KMS-11 (cell line): Measurements from ENCODE around the gene LACTB.
"Not testable (repeated sequence)": the region's sequence is repeated elsewhere in the genome, so short reads cannot be mapped to it uniquely, and the experiment has no call there.

Experiments
- H2AFZ ChIP-seq: fragments of 200-600 bp; sonication (generic); 2 replicates; pipeline ENCODE4 v1.6.1; 2016; ENCODE audit warnings: antibody characterized with exemption, mixed run types, low read depth
- H3K27ac ChIP-seq: fragments of 200-600 bp; sonication (generic); 2 replicates; pipeline ENCODE4 v1.6.1; 2016; ENCODE audit warnings: mild to moderate bottlenecking, mixed run types
- H3K27me3 ChIP-seq: fragments of 200-600 bp; sonication (generic); 2 replicates; pipeline ENCODE4 v1.6.1; 2017; ENCODE audit warnings: mild to moderate bottlenecking, low read depth, mixed run types, moderate library complexity; ENCODE audit not compliant: insufficient read depth
- H3K36me3 ChIP-seq: fragments of 200-600 bp; sonication (generic); 2 replicates; pipeline ENCODE4 v1.6.1; 2017; ENCODE audit warnings: mild to moderate bottlenecking, mixed run types; ENCODE audit not compliant: insufficient read depth
- H3K4me1 ChIP-seq: fragments of 200-600 bp; sonication (generic); 2 replicates; pipeline ENCODE4 v1.6.1; 2016; ENCODE audit warnings: mild to moderate bottlenecking, low read depth, mixed run types; ENCODE audit not compliant: poor library complexity, severe bottlenecking
- H3K4me2 ChIP-seq: fragments of 200-600 bp; sonication (generic); 2 replicates; pipeline ENCODE4 v1.7.0; 2016; ENCODE audit warnings: mild to moderate bottlenecking, mixed run types
- H3K4me3 ChIP-seq: fragments of 200-600 bp; sonication (generic); IDR thresholded peaks from 2 replicates; pipeline ENCODE4 v1.6.1; 2017; ENCODE audit warnings: low read depth, low read length, mixed read lengths; ENCODE audit not compliant: insufficient read depth
- H3K79me2 ChIP-seq: fragments of 200-600 bp; sonication (generic); 2 replicates; pipeline ENCODE4 v1.6.1; 2016; ENCODE audit warnings: low read depth, mixed run types; ENCODE audit not compliant: insufficient read depth
- H3K9ac ChIP-seq: fragments of 200-600 bp; sonication (generic); 2 replicates; pipeline ENCODE4 v1.6.1; 2016; ENCODE audit warnings: mild to moderate bottlenecking, mixed run types
- H4K20me1 ChIP-seq: fragments of 200-600 bp; sonication (generic); 2 replicates; pipeline ENCODE4 v1.6.1; 2016; ENCODE audit warnings: mild to moderate bottlenecking, mixed run types; ENCODE audit not compliant: insufficient read depth
- CTCF ChIP-seq: fragments of 200-600 bp; sonication (generic); conservative IDR thresholded peaks from 2 replicates; pipeline ENCODE4 v1.6.1; 2017; ENCODE audit warnings: low read depth, mild to moderate bottlenecking, antibody characterized with exemption, low read length, moderate library complexity, mixed read lengths

The LACTB gene

GRCh38 chr15:63091679-63092446, 29.8 kb upstream of the LACTB start:
- H3K9ac ChIP-seq, result no peak overlapping the region
- no peaks in the 10 kb centered on the region for H3K27me3 ChIP-seq
- no peak overlapping the region for H2AFZ ChIP-seq
- H3K79me2 ChIP-seq, result no peaks in the 10 kb centered on the region
- no peaks in the 10 kb centered on the region for H4K20me1 ChIP-seq
- no peak overlapping the region for H3K27ac ChIP-seq
- no peak for TF ChIP-seq CTCF
- no peaks in the 10 kb centered on the region for H3K36me3 ChIP-seq
- no peak overlapping the region for H3K4me3 ChIP-seq
- no peaks in the 10 kb centered on the region for H3K4me1 ChIP-seq
- no peak overlapping the region for H3K4me2 ChIP-seq

GRCh38 chr15:63093486-63094205, 28.0 kb upstream of the LACTB start:
- H3K27me3 ChIP-seq, result no peaks in the 10 kb centered on the region
- no peak overlapping the region for H3K9ac ChIP-seq
- H3K4me2 ChIP-seq, result no peak overlapping the region
- H4K20me1 ChIP-seq, result no peaks in the 10 kb centered on the region
- peak; percentile 85 for TF ChIP-seq CTCF
- H2AFZ ChIP-seq, result peak overlapping the region; percentile 27; the same call in 1 of the 2 replicates
- no peaks in the 10 kb centered on the region for H3K4me1 ChIP-seq
- no peak overlapping the region for H3K27ac ChIP-seq
- no peaks in the 10 kb centered on the region for H3K79me2 ChIP-seq
- H3K4me3 ChIP-seq, result no peak overlapping the region
- no peaks in the 10 kb centered on the region for H3K36me3 ChIP-seq

- H3K36me3 ChIP-seq, result no peaks in the 10 kb centered on the region
- H3K4me1 ChIP-seq, result no peaks in the 10 kb centered on the region
- no peak for TF ChIP-seq CTCF
- H3K4me2 ChIP-seq, result no peak overlapping the region
- no peak overlapping the region for H3K4me3 ChIP-seq
- H3K79me2 ChIP-seq, result no peaks in the 10 kb centered on the region
- H3K27ac ChIP-seq, result no peak overlapping the region
- no peaks in the 10 kb centered on the region for H4K20me1 ChIP-seq
- no peak overlapping the region for H2AFZ ChIP-seq
- H3K27me3 ChIP-seq, result no peaks in the 10 kb centered on the region
- H3K9ac ChIP-seq, result no peak overlapping the region
These were observed 27.1 kb upstream of the LACTB start for GRCh38 chr15:63094495-63094931.

- no peak overlapping the region for H3K9ac ChIP-seq
- H4K20me1 ChIP-seq, result no peaks in the 10 kb centered on the region
- H2AFZ ChIP-seq, result no peak overlapping the region
- no peaks in the 10 kb centered on the region for H3K4me1 ChIP-seq
- no peaks in the 10 kb centered on the region for H3K79me2 ChIP-seq
- H3K4me2 ChIP-seq, result no peak overlapping the region
- H3K27me3 ChIP-seq, result no peaks in the 10 kb centered on the region
- TF ChIP-seq CTCF, result no peak
- no peak overlapping the region for H3K4me3 ChIP-seq
- no peak overlapping the region for H3K27ac ChIP-seq
- no peaks in the 10 kb centered on the region for H3K36me3 ChIP-seq
These were observed 25.5 kb upstream of the LACTB start for GRCh38 chr15:63096178-63096577.

- H3K4me3 ChIP-seq, H3K4me1 ChIP-seq, H2AFZ ChIP-seq: not testable (repeated sequence)
These were observed 22.8 kb upstream of the LACTB start for GRCh38 chr15:63098901-63099300.

GRCh38 chr15:63099581-63099980, 22.1 kb upstream of the LACTB start:
- not testable (repeated sequence) for H3K27ac ChIP-seq, H3K4me1 ChIP-seq, H3K79me2 ChIP-seq, H3K9ac ChIP-seq, H4K20me1 ChIP-seq, H3K4me2 ChIP-seq, H3K36me3 ChIP-seq, H3K4me3 ChIP-seq, H3K27me3 ChIP-seq, H2AFZ ChIP-seq

More at GRCh38 chr15:63098901-63099300, 22.8 kb upstream of the LACTB start:
- H3K9ac ChIP-seq, H3K36me3 ChIP-seq, H3K27ac ChIP-seq, H4K20me1 ChIP-seq, H3K27me3 ChIP-seq, H3K79me2 ChIP-seq, H3K4me2 ChIP-seq: not testable (repeated sequence)
